Colonic mucosa (tissue), 4 donors: Measurements from ENCODE around the gene CNTNAP1. TPM values are rescaled to one million over a fixed set of nuclear protein-coding genes. Genes with fewer than 3 reads are reported as not detected.
A peak's percentile ranks its signal among the peaks of the same experiment; 100 is the strongest.

Experiments
- DNase-seq: peaks from one replicate; pipeline ENCODE4 v3.0.0-alpha.2; 2020
- H3K27ac ChIP-seq: fragments of 200-600 bp; one replicate; pipeline ENCODE4 v1.8.0; 2021
- H3K27me3 ChIP-seq: fragments of 200-600 bp; one replicate; pipeline ENCODE4 v1.8.0; 2021
- H3K36me3 ChIP-seq: fragments of 200-600 bp; one replicate; pipeline ENCODE4 v1.8.0; 2021
- H3K4me1 ChIP-seq: fragments of 200-600 bp; one replicate; pipeline ENCODE4 v1.8.0; 2021; ENCODE audit warnings: mild to moderate bottlenecking
- H3K4me3 ChIP-seq: fragments of 200-600 bp; one replicate; pipeline ENCODE4 v1.8.0; 2021
- H3K9ac ChIP-seq, 2 donors: one replicate each; pipeline ENCODE4 v1.7.0; 2013; ENCODE audit warnings: control low read depth in 2 of 2, low read depth in 2 of 2, low read length in 2 of 2
- H3K9me3 ChIP-seq: fragments of 200-600 bp; one replicate; pipeline ENCODE4 v1.8.0; 2021
- CTCF ChIP-seq: fragments of 200-600 bp; IDR thresholded peaks from one replicate; pipeline ENCODE4 v1.8.0; 2022; ENCODE audit warnings: antibody characterized with exemption, mild to moderate bottlenecking
- intact Hi-C: fragments of 100-400 bp; cut with DNase I; formaldehyde crosslinking; loops from one replicate; pipeline ENCODE4 v1.14.1; 2022
- total RNA-seq, 2 donors: library from RNA; stranded (reverse); fragmentation: NEBNext Ultra II Directional in 1 of 2; extraction: Animal tissue kit (Norgen Biotek cat#: 25700) in 1 of 2; gene quantifications; one replicate each; pipeline ENCODE4 v1.2.1, GENCODE V29; 2021
- donor health status: healthy.
- donor health status: DM: no; HTN: no; CAD: no.
- donor health status: DM: no; HTN: no; CAD: no.

The CNTNAP1 gene
- total RNA-seq, 2 donors from 2014 or later = 1.5 to 5.0 TPM

- no peaks in the 10 kb centered on the region for H3K4me1 ChIP-seq
- H3K36me3 ChIP-seq = no peaks in the 10 kb centered on the region
- intact Hi-C loops = no loop called here
- H3K27me3 ChIP-seq = no peaks in the 10 kb centered on the region
- no peak for TF ChIP-seq CTCF
- no peak for DNase-seq
- no peak overlapping the region for H3K4me3 ChIP-seq
- H3K9me3 ChIP-seq = no peaks in the 10 kb centered on the region
- no peak overlapping the region for H3K27ac ChIP-seq
- H3K9ac ChIP-seq = no peak overlapping the region
These were observed 34.6 kb upstream of the CNTNAP1 start for GRCh38 chr17:42647778-42648177.

DNA sequence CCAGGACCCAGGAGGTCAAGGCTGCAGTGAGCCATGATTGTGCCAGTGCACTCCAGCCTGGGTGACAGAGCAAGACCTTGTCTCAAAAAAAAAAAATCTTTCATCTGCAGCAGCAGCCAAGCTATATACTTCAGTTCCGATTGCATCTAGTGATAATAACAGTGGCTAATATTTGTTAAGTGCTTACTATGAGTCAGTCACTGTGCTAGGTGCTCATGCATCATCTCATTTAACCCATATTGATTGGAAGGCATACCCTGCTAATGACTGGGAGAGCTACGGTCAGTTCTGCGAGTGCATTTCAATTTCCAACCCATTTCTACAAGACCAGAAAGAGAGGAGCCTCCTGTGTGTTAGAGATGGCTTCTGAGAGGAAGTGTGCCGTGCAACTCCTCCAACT is 30.9 kb upstream of the CNTNAP1 start:
- intact Hi-C loops = no loop called here

GRCh38 chr17:42653179-42654124 is 28.9 kb upstream of the CNTNAP1 start:
- Histone ChIP-seq H3K27me3 (no peaks in the 10 kb centered on the region), H3K4me1 (no peaks in the 10 kb centered on the region), H3K36me3 (no peaks in the 10 kb centered on the region), H3K9me3 (no peaks in the 10 kb centered on the region), H3K27ac (peak overlapping the region; percentile 22), H3K4me3 (peak overlapping the region; percentile 15), H3K9ac (peak overlapping the region; percentile 9 to 43)
- intact Hi-C loops = no loop called here
- DNase-seq = peak; percentile 54
- TF ChIP-seq CTCF = no peak

More for the DNA sequence above, 30.9 kb upstream of the CNTNAP1 start:
- Histone ChIP-seq H3K27me3 (no peaks in the 10 kb centered on the region), H3K9me3 (no peaks in the 10 kb centered on the region), H3K36me3 (no peaks in the 10 kb centered on the region), H3K4me1 (no peaks in the 10 kb centered on the region), H3K9ac (no peak overlapping the region), H3K4me3 (no peak overlapping the region), H3K27ac (no peak overlapping the region)
- DNase-seq = no peak
- TF ChIP-seq CTCF = no peak

DNA sequence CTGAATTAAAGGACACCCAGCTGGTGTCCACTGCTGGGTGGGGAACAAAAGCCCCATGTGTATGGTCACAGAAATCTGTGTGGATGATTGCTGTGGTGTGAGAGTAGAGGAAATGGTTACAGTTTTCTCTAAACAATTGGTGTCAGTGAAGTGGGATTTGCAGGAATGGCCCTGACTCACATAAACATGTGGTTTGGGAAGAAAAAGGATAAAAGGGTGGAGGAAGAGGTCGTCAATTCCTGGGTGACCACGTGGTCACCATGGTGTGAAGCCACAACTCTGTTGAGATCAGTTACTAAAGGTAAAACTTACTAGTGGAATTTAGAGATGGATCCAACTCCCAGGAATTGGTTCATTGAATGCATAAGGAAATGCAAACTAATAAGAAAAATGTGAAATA is 26.8 kb upstream of the CNTNAP1 start:
- Histone ChIP-seq H3K4me1 (no peaks in the 10 kb centered on the region), H3K9me3 (no peaks in the 10 kb centered on the region), H3K27me3 (no peaks in the 10 kb centered on the region), H3K4me3 (no peak overlapping the region), H3K9ac (no peak overlapping the region), H3K27ac (no peak overlapping the region), H3K36me3 (no peaks in the 10 kb centered on the region)
- no peak for DNase-seq
- intact Hi-C loops = no loop called here
- no peak for TF ChIP-seq CTCF

DNA sequence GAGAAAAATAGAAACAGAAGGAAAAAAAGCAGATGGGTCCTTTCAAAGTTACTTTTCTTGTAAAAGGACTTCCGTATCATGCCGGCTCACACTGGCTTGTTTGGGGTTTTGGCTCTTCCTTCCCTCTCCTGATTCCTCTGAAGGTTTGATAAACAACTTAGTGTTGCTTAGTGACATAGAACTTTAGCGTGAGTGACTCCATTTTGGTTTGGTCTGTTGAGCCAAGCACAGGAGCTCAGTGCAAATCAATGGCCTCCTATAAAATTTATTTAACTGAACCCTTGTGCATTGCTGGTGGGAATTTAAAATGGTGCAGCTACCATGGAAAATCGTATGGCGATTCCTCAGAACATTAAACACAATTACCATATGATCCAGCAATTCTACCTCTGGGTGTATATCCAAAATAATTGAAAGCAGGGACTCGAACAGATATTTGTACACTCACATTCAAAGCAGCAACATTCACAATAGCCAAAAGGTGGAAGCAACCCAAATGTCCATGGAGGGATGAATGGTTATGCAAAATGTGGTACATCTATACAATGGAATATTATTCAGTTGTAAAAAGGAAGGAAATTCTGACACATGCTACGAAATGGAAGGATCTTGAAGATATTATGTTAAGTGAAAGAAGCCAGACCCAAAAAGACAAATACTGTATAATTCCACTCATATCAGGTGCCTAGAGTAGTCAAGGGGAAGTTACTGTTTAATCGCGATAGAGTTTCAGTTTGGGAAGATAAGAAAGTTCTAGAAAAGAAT is 24.3 kb upstream of the CNTNAP1 start:
- H3K4me1 ChIP-seq = no peaks in the 10 kb centered on the region

More for the DNA sequence above, 24.3 kb upstream of the CNTNAP1 start:
- no peak overlapping the region for H3K27ac ChIP-seq
- H3K4me3 ChIP-seq = no peak overlapping the region
- DNase-seq = no peak
- no peaks in the 10 kb centered on the region for H3K27me3 ChIP-seq
- H3K9ac ChIP-seq = no peak overlapping the region
- no peak for TF ChIP-seq CTCF
- H3K36me3 ChIP-seq = no peaks in the 10 kb centered on the region
- H3K9me3 ChIP-seq = no peaks in the 10 kb centered on the region
- intact Hi-C loops = no loop called here
